GM21717 (cell line): ENCODE results near the gene SCAI.

Experiments
- ATAC-seq: cut with Tn5 transposase; IDR thresholded peaks from one replicate; pipeline ENCODE4 v1.9.1; 2021; ENCODE audit warnings: mild to moderate bottlenecking, moderate library complexity; ENCODE audit not compliant: unreplicated experiment

The SCAI gene

GRCh38 chr9:124897570-124898460 lies 245.5 kb downstream of the SCAI start:
- ATAC-seq: no peak

GRCh38 chr9:124894741-124895170 lies 248.6 kb downstream of the SCAI start:
- ATAC-seq: no peak

- ATAC-seq: no peak
These were observed 249.1 kb downstream of the SCAI start for GRCh38 chr9:124894035-124894740.
